DOHH2 (cell line): ENCODE results near the gene ILF2.
"Not testable (repeated sequence)": the region's sequence is repeated elsewhere in the genome, so short reads cannot be mapped to it uniquely, and the experiment has no call there.

ENCODE experiments used
- H3F3A ChIP-seq: fragments of 200-600 bp; sonication (generic), shearing (Covaris generic); 2 replicates; pipeline ENCODE4 v1.6.0; 2016; ENCODE audit warnings: antibody characterized with exemption, mild to moderate bottlenecking; ENCODE audit not compliant: control insufficient read depth, insufficient read depth
- H3K27ac ChIP-seq: fragments of 200-600 bp; sonication (generic); 2 replicates; pipeline ENCODE4 v1.5.1; 2014; ENCODE audit warnings: low read depth, mild to moderate bottlenecking, low read length, moderate library complexity
- H3K27me3 ChIP-seq: fragments of 200-600 bp; sonication (generic); 2 replicates; pipeline ENCODE4 v1.6.1; 2014; ENCODE audit warnings: mild to moderate bottlenecking, low read length, mixed read lengths; ENCODE audit not compliant: control insufficient read depth
- H3K36me3 ChIP-seq: fragments of 200-600 bp; sonication (generic); 2 replicates; pipeline ENCODE4 v1.6.1; 2014; ENCODE audit warnings: mild to moderate bottlenecking, low read length, moderate library complexity, mixed read lengths; ENCODE audit not compliant: control insufficient read depth
- H3K4me1 ChIP-seq: fragments of 200-600 bp; sonication (generic); 2 replicates; pipeline ENCODE4 v1.6.1; 2014; ENCODE audit warnings: mild to moderate bottlenecking, low read length, mixed read lengths; ENCODE audit not compliant: control insufficient read depth
- H3K4me2 ChIP-seq: fragments of 200-600 bp; sonication (generic); 2 replicates; pipeline ENCODE4 v1.6.0; 2014; ENCODE audit warnings: mild to moderate bottlenecking, low read length, moderate library complexity
- H3K4me3 ChIP-seq: fragments of 200-600 bp; sonication (generic); 2 replicates; pipeline ENCODE4 v1.5.1; 2014; ENCODE audit warnings: mild to moderate bottlenecking, low read length, mixed read lengths
- H3K79me2 ChIP-seq: fragments of 200-600 bp; sonication (generic); 2 replicates; pipeline ENCODE4 v1.6.1; 2014; ENCODE audit warnings: mild to moderate bottlenecking, low read length, mixed read lengths; ENCODE audit not compliant: control insufficient read depth
- H3K9me2 ChIP-seq: fragments of 200-600 bp; sonication (generic); replicated peaks from 2 replicates; pipeline ENCODE4 v1.6.1; 2014; ENCODE audit warnings: mild to moderate bottlenecking, low read length, mixed read lengths; ENCODE audit not compliant: control insufficient read depth
- H3K9me3 ChIP-seq: fragments of 200-600 bp; sonication (generic); 2 replicates; pipeline ENCODE4 v1.6.1; 2014; ENCODE audit warnings: antibody characterized with exemption, low read length, mixed read lengths; ENCODE audit not compliant: control insufficient read depth, insufficient read depth
- H4K20me1 ChIP-seq: fragments of 200-600 bp; sonication (generic); 2 replicates; pipeline ENCODE4 v1.6.0; 2014; ENCODE audit warnings: low read depth, mild to moderate bottlenecking, antibody characterized with exemption, low read length, moderate library complexity; ENCODE audit not compliant: control insufficient read depth, insufficient read depth
- CTCF ChIP-seq: fragments of 200-600 bp; sonication (generic); IDR thresholded peaks from one replicate; pipeline ENCODE4 v1.5.1; 2014; ENCODE audit warnings: antibody characterized with exemption, mild to moderate bottlenecking, low read depth, low read length; ENCODE audit not compliant: poor library complexity, severe bottlenecking
- EZH2phosphoT487 ChIP-seq: fragments of 200-600 bp; sonication (generic); IDR thresholded peaks from 2 replicates; pipeline ENCODE4 v1.6.1; 2017; ENCODE audit warnings: borderline replicate concordance, mild to moderate bottlenecking, antibody characterized with exemption, low read length, moderate library complexity, mixed read lengths

The ILF2 gene

GRCh38 chr1:153670859-153671627 lies at the start of gene ILF2:
ILF2 (minus strand) TSS chr1:153670993; CDS start chr1:153670922, 71 bp downstream.
- no peak for TF ChIP-seq EZH2phosphoT487
- peak; percentile 50 for TF ChIP-seq CTCF
- Histone ChIP-seq H3K79me2 (peaks cover 37% of the 10 kb centered on the region), H3K9me2 (no peaks in the 10 kb centered on the region), H3K27ac (peak within 1 kb of the TSS; percentile 55), H3K27me3 (no peaks in the 10 kb centered on the region), H3K4me2 (peak within 1 kb of the TSS; percentile 93), H3K36me3 (peaks cover 47% of the 10 kb centered on the region), H3F3A (peaks cover 12% of the 10 kb centered on the region), H3K4me1 (peaks cover 21% of the 10 kb centered on the region), H4K20me1 (no peaks in the 10 kb centered on the region), H3K9me3 (no peaks in the 10 kb centered on the region), H3K4me3 (peak within 1 kb of the TSS; percentile 91)

- Histone ChIP-seq H3K4me1 (no peaks in the 10 kb centered on the region), H3K36me3 (no peaks in the 10 kb centered on the region), H3K4me3 (no peak overlapping the region), H3K27ac (no peak overlapping the region), H3K4me2 (no peak overlapping the region), H3F3A (no peaks in the 10 kb centered on the region), H4K20me1 (no peaks in the 10 kb centered on the region), H3K9me2 (no peaks in the 10 kb centered on the region), H3K79me2 (no peaks in the 10 kb centered on the region), H3K27me3 (no peaks in the 10 kb centered on the region), H3K9me3 (no peaks in the 10 kb centered on the region)
- no peak for TF ChIP-seq CTCF
- no peak for TF ChIP-seq EZH2phosphoT487
These were observed 46.5 kb upstream of the ILF2 start for GRCh38 chr1:153717330-153717729.

DNA sequence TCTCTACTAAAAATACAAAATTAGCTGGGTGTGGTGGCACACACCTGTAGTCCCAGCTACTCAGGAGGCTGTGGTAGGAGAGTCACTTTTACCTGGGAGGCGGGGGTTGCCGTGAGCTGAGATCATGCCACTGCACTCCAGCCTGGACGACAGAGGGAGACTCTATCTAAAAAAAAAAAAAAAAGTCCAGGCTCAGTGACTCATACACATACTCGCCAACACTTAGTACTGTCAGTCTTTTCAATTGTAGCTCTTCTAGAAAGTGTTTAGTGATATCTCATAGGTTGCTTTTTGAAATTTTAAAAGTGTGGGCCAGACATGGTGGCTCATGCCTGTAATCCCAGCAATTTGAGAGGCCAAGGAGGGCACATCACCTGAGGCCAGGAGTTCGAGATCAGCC lies 45.4 kb upstream of the ILF2 start:
- not testable (repeated sequence) for H3F3A ChIP-seq, H3K9me3 ChIP-seq, H3K79me2 ChIP-seq, H4K20me1 ChIP-seq, H3K27me3 ChIP-seq, H3K4me2 ChIP-seq, H3K4me3 ChIP-seq, H3K4me1 ChIP-seq, H3K9me2 ChIP-seq, H3K27ac ChIP-seq, H3K36me3 ChIP-seq

DNA sequence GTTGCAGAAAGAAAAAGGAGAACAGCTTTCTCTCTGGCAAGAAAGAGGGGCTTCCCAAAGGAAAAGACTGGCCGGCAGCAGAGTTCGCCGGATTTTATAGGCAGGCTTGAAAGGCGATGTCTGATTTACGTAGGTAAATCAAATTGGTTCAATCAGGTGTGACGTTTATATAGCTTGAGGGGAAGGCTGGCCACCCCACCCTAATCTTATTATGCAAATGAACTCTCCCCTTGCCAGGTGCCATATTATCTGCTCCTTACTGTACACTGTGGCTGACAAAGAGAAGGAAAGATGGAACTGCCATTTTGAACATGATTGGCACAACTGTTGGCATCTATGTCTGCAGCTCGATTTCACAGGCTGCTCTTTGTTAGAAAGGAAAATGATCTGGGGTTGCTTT lies 40.2 kb upstream of the ILF2 start:
- H3K9me2 ChIP-seq: no peaks in the 10 kb centered on the region
- no peaks in the 10 kb centered on the region for H3K9me3 ChIP-seq
- H3K79me2 ChIP-seq: no peaks in the 10 kb centered on the region
- no peaks in the 10 kb centered on the region for H3K36me3 ChIP-seq
- H4K20me1 ChIP-seq: no peaks in the 10 kb centered on the region
- no peaks in the 10 kb centered on the region for H3K4me1 ChIP-seq
- no peaks in the 10 kb centered on the region for H3F3A ChIP-seq
- TF ChIP-seq EZH2phosphoT487 (no peak), CTCF (no peak)
- H3K27me3 ChIP-seq: no peaks in the 10 kb centered on the region
- no peak overlapping the region for H3K4me2 ChIP-seq
- H3K27ac ChIP-seq: no peak overlapping the region
- no peak overlapping the region for H3K4me3 ChIP-seq
